Stromal cell of bone marrow (primary cell): ENCODE data around the gene ADAT1.
"Not testable (repeated sequence)": the region's sequence is repeated elsewhere in the genome, so short reads cannot be mapped to it uniquely, and the experiment has no call there.

Experiments used
- DNase-seq: peaks from one replicate; pipeline ENCODE4 v3.0.0-alpha.2; 2012; ENCODE audit warnings: low read depth

ADAT1 gene

GRCh38 chr16:75620326-75621169 is 2.5 kb downstream of the ADAT1 start:
- DNase-seq = no peak

- DNase-seq = no peak
These were observed 4.3 kb downstream of the ADAT1 start for GRCh38 chr16:75618780-75619179.

GRCh38 chr16:75617121-75617520 is 6.0 kb downstream of the ADAT1 start:
- DNase-seq = no peak

GRCh38 chr16:75616521-75617010 is 6.5 kb downstream of the ADAT1 start:
- DNase-seq = no peak

GRCh38 chr16:75615619-75616018 is 7.5 kb downstream of the ADAT1 start:
- DNase-seq = no peak

- DNase-seq = no peak
These were observed 8.8 kb downstream of the ADAT1 start for GRCh38 chr16:75614066-75614897.

GRCh38 chr16:75606507-75606906 is 16.6 kb downstream of the ADAT1 start:
- DNase-seq = no peak

GRCh38 chr16:75603241-75603640 is 19.8 kb downstream of the ADAT1 start:
- DNase-seq = no peak

GRCh38 chr16:75599452-75600277 is 23.4 kb downstream of the ADAT1 start:
- DNase-seq = no peak

- DNase-seq = no peak
These were observed 29.0 kb downstream of the ADAT1 start for GRCh38 chr16:75593825-75594820.

GRCh38 chr16:75593308-75593707 is 29.8 kb downstream of the ADAT1 start:
- DNase-seq = no peak

GRCh38 chr16:75591927-75592326 is 31.2 kb downstream of the ADAT1 start:
- not testable (repeated sequence) for DNase-seq

GRCh38 chr16:75590920-75591843 is 31.9 kb downstream of the ADAT1 start:
- peak; percentile 79 for DNase-seq

GRCh38 chr16:75589306-75589705 is 33.8 kb downstream of the ADAT1 start:
- no peak for DNase-seq

- DNase-seq = no peak
These were observed 34.4 kb downstream of the ADAT1 start for GRCh38 chr16:75588716-75589115.

GRCh38 chr16:75584108-75584507 is 39.0 kb downstream of the ADAT1 start:
- DNase-seq = no peak

- no peak for DNase-seq
These were observed 43.7 kb downstream of the ADAT1 start for GRCh38 chr16:75579281-75579834.

- DNase-seq = no peak
These were observed 44.4 kb downstream of the ADAT1 start for GRCh38 chr16:75578725-75579124.

GRCh38 chr16:75578212-75578611 is 44.9 kb downstream of the ADAT1 start:
- no peak for DNase-seq
